HEK293 (cell line): ENCODE results near the gene TANGO6.

Experiments used
- FEZF1 ChIP-seq: fragments of 450-650 bp; formaldehyde crosslinking; IDR thresholded peaks from 2 replicates; pipeline ENCODE4 v1.5.1; 2016; ENCODE audit warnings: missing biosample characterization, missing genetic modification characterization
- SCRT1 ChIP-seq: fragments of 450-650 bp; formaldehyde crosslinking; IDR thresholded peaks from 2 replicates; pipeline ENCODE4 v1.5.1; 2016; ENCODE audit warnings: missing biosample characterization, missing genetic modification characterization, borderline replicate concordance
- WT1 ChIP-seq: fragments of 450-650 bp; formaldehyde crosslinking; IDR thresholded peaks from 2 replicates; pipeline ENCODE4 v1.5.1; 2016; ENCODE audit warnings: missing biosample characterization, missing genetic modification characterization
- ZEB2 ChIP-seq: fragments of 450-650 bp; formaldehyde crosslinking; IDR thresholded peaks from 2 replicates; pipeline ENCODE4 v1.5.1; 2016; ENCODE audit warnings: missing biosample characterization, missing genetic modification characterization
- ZNF202 ChIP-seq: fragments of 450-650 bp; formaldehyde crosslinking; IDR thresholded peaks from 2 replicates; pipeline ENCODE4 v1.5.1; 2016; ENCODE audit warnings: missing biosample characterization, missing genetic modification characterization, borderline replicate concordance
- ZNF274 ChIP-seq, 2 experiments: fragments of 200-500 bp in 1 of 2; fragments of 450-650 bp in 1 of 2; sonication (Bioruptor generic) in 1 of 2; formaldehyde crosslinking in 1 of 2; IDR thresholded peaks; 2 replicates each; pipeline versions ENCODE4 v1.5.1 to v1.6.1; 2014 to 2016; ENCODE audit warnings: borderline replicate concordance in 1 of 2, inconsistent platforms in 1 of 2, low read length in 1 of 2, missing biosample characterization in 1 of 2, missing genetic modification characterization in 1 of 2
- ZNF335 ChIP-seq: fragments of 450-650 bp; formaldehyde crosslinking; conservative IDR thresholded peaks from 2 replicates; pipeline ENCODE4 v1.5.1; 2016; ENCODE audit warnings: missing biosample characterization, missing genetic modification characterization
- ZNF561 ChIP-seq: fragments of 450-650 bp; IDR thresholded peaks from 2 replicates; pipeline ENCODE4 v1.5.1; 2018; ENCODE audit warnings: missing biosample characterization, missing genetic modification characterization, borderline replicate concordance
- ZNF76 ChIP-seq: fragments of 450-650 bp; formaldehyde crosslinking; IDR thresholded peaks from 2 replicates; pipeline ENCODE4; 2016; ENCODE audit warnings: low read depth, missing biosample characterization, missing genetic modification characterization, borderline replicate concordance
- TF ChIP-seq, protein P1 (sequence below): fragments of 450-650 bp; formaldehyde crosslinking; IDR thresholded peaks from 2 replicates; pipeline ENCODE4 v1.5.1; 2016; ENCODE audit warnings: missing biosample characterization, missing genetic modification characterization
- TF ChIP-seq, protein P2 (sequence below): fragments of 450-650 bp; formaldehyde crosslinking; IDR thresholded peaks from 2 replicates; pipeline ENCODE4 v1.5.1; 2016; ENCODE audit warnings: missing biosample characterization, missing genetic modification characterization
- TF ChIP-seq, protein P3 (sequence below): fragments of 450-650 bp; formaldehyde crosslinking; IDR thresholded peaks from 2 replicates; pipeline ENCODE4 v1.5.1; 2016; ENCODE audit warnings: missing biosample characterization, missing genetic modification characterization
- TF ChIP-seq, protein P4 (sequence below): sonication (generic); formaldehyde crosslinking; IDR thresholded peaks from 2 replicates; pipeline ENCODE4 v1.8.1; 2022; ENCODE audit warnings: mild to moderate bottlenecking, moderate library complexity, missing genetic modification reagents
- TF ChIP-seq, protein P5 (sequence below): fragments of 450-650 bp; formaldehyde crosslinking; IDR thresholded peaks from 2 replicates; pipeline ENCODE4 v1.5.1; 2016; ENCODE audit warnings: missing biosample characterization, missing genetic modification characterization

DNA sequence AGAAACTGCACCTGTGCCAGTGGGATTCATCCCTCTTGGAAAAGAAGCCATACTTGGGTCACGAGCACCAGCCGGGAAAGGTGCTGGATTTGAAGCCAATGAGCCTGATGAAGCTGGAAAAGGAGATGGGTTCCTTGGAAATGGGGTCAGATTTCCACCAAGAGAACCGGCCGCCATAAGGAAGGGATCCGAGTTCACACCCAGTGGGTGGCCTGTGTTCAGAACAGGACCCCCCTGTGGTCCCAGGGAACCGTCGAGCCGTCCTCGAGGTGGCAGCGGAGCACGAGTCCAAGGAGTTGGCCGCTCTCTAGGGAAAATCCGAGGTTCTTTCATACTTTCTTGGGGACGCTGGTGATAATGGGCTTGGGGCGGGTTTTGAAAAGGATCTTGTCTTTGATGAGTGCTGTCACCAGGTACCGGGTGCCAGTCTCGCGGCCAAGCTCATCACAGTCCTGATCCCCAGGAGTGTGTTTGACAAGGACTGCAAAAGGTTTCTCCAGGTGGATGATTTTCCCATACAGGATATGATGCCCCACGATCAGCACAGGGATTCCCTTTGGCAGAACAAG, 276.8 kb downstream of the TANGO6 start:
- no peak for TF ChIP-seq ZEB2 (tag by site-specific recombination)
- TF ChIP-seq, protein P1, sequence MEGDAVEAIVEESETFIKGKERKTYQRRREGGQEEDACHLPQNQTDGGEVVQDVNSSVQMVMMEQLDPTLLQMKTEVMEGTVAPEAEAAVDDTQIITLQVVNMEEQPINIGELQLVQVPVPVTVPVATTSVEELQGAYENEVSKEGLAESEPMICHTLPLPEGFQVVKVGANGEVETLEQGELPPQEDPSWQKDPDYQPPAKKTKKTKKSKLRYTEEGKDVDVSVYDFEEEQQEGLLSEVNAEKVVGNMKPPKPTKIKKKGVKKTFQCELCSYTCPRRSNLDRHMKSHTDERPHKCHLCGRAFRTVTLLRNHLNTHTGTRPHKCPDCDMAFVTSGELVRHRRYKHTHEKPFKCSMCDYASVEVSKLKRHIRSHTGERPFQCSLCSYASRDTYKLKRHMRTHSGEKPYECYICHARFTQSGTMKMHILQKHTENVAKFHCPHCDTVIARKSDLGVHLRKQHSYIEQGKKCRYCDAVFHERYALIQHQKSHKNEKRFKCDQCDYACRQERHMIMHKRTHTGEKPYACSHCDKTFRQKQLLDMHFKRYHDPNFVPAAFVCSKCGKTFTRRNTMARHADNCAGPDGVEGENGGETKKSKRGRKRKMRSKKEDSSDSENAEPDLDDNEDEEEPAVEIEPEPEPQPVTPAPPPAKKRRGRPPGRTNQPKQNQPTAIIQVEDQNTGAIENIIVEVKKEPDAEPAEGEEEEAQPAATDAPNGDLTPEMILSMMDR (tag by site-specific recombination), result no peak
- TF ChIP-seq ZNF76, result no peak
- TF ChIP-seq, protein P2, sequence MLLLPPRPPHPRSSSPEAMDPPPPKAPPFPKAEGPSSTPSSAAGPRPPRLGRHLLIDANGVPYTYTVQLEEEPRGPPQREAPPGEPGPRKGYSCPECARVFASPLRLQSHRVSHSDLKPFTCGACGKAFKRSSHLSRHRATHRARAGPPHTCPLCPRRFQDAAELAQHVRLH (tag by site-specific recombination), result no peak
- TF ChIP-seq WT1 (tag by site-specific recombination), result no peak
- TF ChIP-seq, protein P3, sequence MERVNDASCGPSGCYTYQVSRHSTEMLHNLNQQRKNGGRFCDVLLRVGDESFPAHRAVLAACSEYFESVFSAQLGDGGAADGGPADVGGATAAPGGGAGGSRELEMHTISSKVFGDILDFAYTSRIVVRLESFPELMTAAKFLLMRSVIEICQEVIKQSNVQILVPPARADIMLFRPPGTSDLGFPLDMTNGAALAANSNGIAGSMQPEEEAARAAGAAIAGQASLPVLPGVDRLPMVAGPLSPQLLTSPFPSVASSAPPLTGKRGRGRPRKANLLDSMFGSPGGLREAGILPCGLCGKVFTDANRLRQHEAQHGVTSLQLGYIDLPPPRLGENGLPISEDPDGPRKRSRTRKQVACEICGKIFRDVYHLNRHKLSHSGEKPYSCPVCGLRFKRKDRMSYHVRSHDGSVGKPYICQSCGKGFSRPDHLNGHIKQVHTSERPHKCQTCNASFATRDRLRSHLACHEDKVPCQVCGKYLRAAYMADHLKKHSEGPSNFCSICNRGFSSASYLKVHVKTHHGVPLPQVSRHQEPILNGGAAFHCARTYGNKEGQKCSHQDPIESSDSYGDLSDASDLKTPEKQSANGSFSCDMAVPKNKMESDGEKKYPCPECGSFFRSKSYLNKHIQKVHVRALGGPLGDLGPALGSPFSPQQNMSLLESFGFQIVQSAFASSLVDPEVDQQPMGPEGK (tag by site-specific recombination), result no peak
- TF ChIP-seq ZNF274 (IDR thresholded peaks at IDR 0.05; ENCODE audit: low read length), result no peak
- no peak for TF ChIP-seq ZNF274 (tag by site-specific recombination; IDR thresholded peaks at IDR 0.05; ENCODE audit: borderline replicate concordance)
- TF ChIP-seq ZNF202 (tag by site-specific recombination), result no peak
- no peak for TF ChIP-seq FEZF1 (tag by site-specific recombination)
- TF ChIP-seq, protein P4, sequence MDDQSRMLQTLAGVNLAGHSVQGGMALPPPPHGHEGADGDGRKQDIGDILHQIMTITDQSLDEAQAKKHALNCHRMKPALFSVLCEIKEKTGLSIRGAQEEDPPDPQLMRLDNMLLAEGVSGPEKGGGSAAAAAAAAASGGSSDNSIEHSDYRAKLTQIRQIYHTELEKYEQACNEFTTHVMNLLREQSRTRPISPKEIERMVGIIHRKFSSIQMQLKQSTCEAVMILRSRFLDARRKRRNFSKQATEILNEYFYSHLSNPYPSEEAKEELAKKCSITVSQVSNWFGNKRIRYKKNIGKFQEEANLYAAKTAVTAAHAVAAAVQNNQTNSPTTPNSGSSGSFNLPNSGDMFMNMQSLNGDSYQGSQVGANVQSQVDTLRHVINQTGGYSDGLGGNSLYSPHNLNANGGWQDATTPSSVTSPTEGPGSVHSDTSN (CRISPR knock-in tag), result no peak
- no peak for TF ChIP-seq SCRT1 (tag by site-specific recombination)
- TF ChIP-seq, protein P5, sequence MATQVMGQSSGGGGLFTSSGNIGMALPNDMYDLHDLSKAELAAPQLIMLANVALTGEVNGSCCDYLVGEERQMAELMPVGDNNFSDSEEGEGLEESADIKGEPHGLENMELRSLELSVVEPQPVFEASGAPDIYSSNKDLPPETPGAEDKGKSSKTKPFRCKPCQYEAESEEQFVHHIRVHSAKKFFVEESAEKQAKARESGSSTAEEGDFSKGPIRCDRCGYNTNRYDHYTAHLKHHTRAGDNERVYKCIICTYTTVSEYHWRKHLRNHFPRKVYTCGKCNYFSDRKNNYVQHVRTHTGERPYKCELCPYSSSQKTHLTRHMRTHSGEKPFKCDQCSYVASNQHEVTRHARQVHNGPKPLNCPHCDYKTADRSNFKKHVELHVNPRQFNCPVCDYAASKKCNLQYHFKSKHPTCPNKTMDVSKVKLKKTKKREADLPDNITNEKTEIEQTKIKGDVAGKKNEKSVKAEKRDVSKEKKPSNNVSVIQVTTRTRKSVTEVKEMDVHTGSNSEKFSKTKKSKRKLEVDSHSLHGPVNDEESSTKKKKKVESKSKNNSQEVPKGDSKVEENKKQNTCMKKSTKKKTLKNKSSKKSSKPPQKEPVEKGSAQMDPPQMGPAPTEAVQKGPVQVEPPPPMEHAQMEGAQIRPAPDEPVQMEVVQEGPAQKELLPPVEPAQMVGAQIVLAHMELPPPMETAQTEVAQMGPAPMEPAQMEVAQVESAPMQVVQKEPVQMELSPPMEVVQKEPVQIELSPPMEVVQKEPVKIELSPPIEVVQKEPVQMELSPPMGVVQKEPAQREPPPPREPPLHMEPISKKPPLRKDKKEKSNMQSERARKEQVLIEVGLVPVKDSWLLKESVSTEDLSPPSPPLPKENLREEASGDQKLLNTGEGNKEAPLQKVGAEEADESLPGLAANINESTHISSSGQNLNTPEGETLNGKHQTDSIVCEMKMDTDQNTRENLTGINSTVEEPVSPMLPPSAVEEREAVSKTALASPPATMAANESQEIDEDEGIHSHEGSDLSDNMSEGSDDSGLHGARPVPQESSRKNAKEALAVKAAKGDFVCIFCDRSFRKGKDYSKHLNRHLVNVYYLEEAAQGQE (tag by site-specific recombination), result no peak
- TF ChIP-seq ZNF335 (tag by site-specific recombination), result no peak
- TF ChIP-seq ZNF561 (tag by site-specific recombination), result no peak
